Naive thymus-derived CD4-positive, alpha-beta T cell (primary cell): ENCODE data around the gene L2HGDH. TPM values are rescaled to one million over a fixed set of nuclear protein-coding genes. Genes with fewer than 3 reads are reported as not detected.
A peak's percentile ranks its signal among the peaks of the same experiment; 100 is the strongest.

Source experiments
- ATAC-seq: fragments of 150-1000 bp; cut with Tn5 transposase; 2 replicates; pipeline ENCODE4 v1.10.0; 2021; ENCODE audit warnings: mild to moderate bottlenecking, moderate library complexity
- CTCF ChIA-PET: fragments of 350-600 bp; sonication (Branson Sonifier 250); formaldehyde crosslinking; loops from one replicate; lab custom pipeline; 2021; ENCODE audit warnings: antibody characterized with exemption; lab: Charles Lee
- POLR2A ChIA-PET: fragments of 350-600 bp; sonication (Branson Sonifier 250); formaldehyde crosslinking; loops from one replicate; lab custom pipeline; 2021; ENCODE audit warnings: antibody characterized with exemption, inconsistent platforms; lab: Charles Lee
- DNase-seq, 9 donors: peaks; one replicate each; pipeline versions ENCODE4 v3.0.0 to v3.0.0-alpha.2; 2020 to 2022; ENCODE audit warnings: mixed read lengths in 1 of 9
- H3K27ac ChIP-seq: one replicate; pipeline ENCODE4 v1.7.0; 2013; ENCODE audit warnings: mild to moderate bottlenecking, low read depth, low read length, moderate library complexity
- H3K27me3 ChIP-seq, 2 donors: one replicate each; pipeline ENCODE4 v1.7.0; 2013; ENCODE audit warnings: low read length in 2 of 2, mild to moderate bottlenecking in 2 of 2, moderate library complexity in 2 of 2; ENCODE audit not compliant: control insufficient read depth in 2 of 2, insufficient read depth in 2 of 2
- H3K36me3 ChIP-seq, 3 experiments: 1 replicate in 2 of 3; 2 replicates in 1 of 3; pipeline ENCODE4 v1.7.0; 2013; ENCODE audit warnings: low read length in 3 of 3, mild to moderate bottlenecking in 3 of 3, moderate library complexity in 1 of 3; ENCODE audit not compliant: insufficient read depth in 3 of 3, control insufficient read depth in 2 of 3
- H3K4me1 ChIP-seq, 2 donors: one replicate each; pipeline ENCODE4 v1.7.0; 2013; ENCODE audit warnings: low read length in 2 of 2, mild to moderate bottlenecking in 2 of 2, moderate library complexity in 1 of 2; ENCODE audit not compliant: control insufficient read depth in 2 of 2, insufficient read depth in 2 of 2
- H3K4me3 ChIP-seq: 2 replicates; pipeline ENCODE4 v1.7.0; 2013; ENCODE audit warnings: mild to moderate bottlenecking, low read length
- H3K9me3 ChIP-seq, 3 experiments: 1 replicate in 2 of 3; 2 replicates in 1 of 3; pipeline ENCODE4 v1.7.0; 2013; ENCODE audit warnings: low read length in 3 of 3; ENCODE audit not compliant: control insufficient read depth in 2 of 3
- H3K27ac Mint-ChIP-seq, 9 donors: one replicate each; pipeline ENCODE4 v1.8.0; 2020 to 2022; ENCODE audit warnings: mixed read lengths in 9 of 9, mild to moderate bottlenecking in 8 of 9, moderate library complexity in 5 of 9, inconsistent platforms in 2 of 9
- H3K27me3 Mint-ChIP-seq, 5 donors: one replicate each; pipeline ENCODE4 v1.8.0; 2021 to 2022; ENCODE audit warnings: mixed read lengths in 5 of 5, mild to moderate bottlenecking in 1 of 5
- H3K36me3 Mint-ChIP-seq, 5 donors: one replicate each; pipeline ENCODE4 v1.8.0; 2020 to 2022; ENCODE audit warnings: mixed read lengths in 5 of 5, mild to moderate bottlenecking in 3 of 5, inconsistent platforms in 1 of 5
- H3K4me1 Mint-ChIP-seq, 7 donors: one replicate each; pipeline ENCODE4 v1.8.0; 2020 to 2022; ENCODE audit warnings: mixed read lengths in 7 of 7, mild to moderate bottlenecking in 3 of 7, inconsistent platforms in 1 of 7
- H3K4me3 Mint-ChIP-seq, 10 donors: one replicate each; pipeline ENCODE4 v1.8.0; 2020 to 2022; ENCODE audit warnings: mild to moderate bottlenecking in 10 of 10, mixed read lengths in 10 of 10, moderate library complexity in 6 of 10, inconsistent platforms in 2 of 10
- H3K9me3 Mint-ChIP-seq, 11 donors: one replicate each; pipeline ENCODE4 v1.8.0; 2020 to 2022; ENCODE audit warnings: mixed read lengths in 11 of 11, mild to moderate bottlenecking in 4 of 11, inconsistent platforms in 1 of 11, moderate library complexity in 1 of 11
- intact Hi-C, 2 donors: fragments of 100-400 bp; cut with micrococcal nuclease; formaldehyde crosslinking; loops; one replicate each; pipeline ENCODE4 v1.15.1; 2023
- polyA plus RNA-seq, 2 donors: library from polyadenylated mRNA; unstranded; fragments of 300-500 nt; fragmentation: Illumina TruSeq; gene quantifications; one replicate each; pipeline ENCODE4 v1.2.3, GENCODE V29; 2021
- total RNA-seq, 6 experiments: library from RNA in 5 of 6; stranded (reverse) in 5 of 6; gene quantifications; 1 replicate in 5 of 6; 2 replicates in 1 of 6; pipeline ENCODE4 v1.2.3 and lab custom pipeline; 2021 to 2026

Gene L2HGDH
- total and polyA plus RNA-seq, 7 experiments from 2014 or later: 3.0 to 10.1 (median 4.8) TPM

DNA sequence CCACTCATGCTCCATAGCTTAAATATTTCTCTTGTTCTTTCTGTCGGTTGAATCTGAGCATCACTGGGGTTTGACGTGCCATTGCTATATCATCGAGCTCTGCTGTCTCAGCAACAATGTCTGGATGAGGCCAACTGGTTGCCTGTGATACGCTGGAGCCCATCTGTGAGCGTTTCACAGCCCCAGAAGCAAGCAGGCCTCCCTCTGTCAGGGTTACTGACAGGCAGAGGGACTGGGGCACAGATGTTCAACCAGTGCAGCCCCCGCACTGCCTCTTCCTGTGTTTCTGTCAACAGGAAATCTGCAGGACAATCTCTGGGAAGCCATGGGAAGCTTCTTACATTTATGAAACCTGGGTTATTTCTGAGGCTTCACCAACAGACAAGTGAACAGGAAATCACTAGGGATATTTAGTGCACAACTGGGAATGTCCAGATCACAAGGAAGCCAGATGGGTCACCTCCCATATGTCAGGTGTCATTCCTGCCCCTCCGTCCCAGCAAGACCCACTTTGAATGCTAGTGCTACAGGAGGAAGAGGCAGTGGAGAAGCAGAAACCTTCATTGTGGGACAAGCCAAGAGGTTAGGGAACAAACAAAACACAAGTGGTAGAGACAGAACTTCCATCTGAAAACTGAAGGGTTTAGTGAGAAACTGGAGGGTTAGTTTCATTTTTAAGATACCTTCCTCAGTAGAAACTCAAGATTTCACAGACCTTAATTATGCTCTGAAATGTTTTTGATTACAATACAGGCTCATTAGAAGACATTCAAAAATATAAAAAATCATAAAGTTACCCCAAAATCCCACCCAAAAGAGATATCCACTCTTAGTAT lies 24.2 kb upstream of the L2HGDH start:
- intact Hi-C loops: no loop called here
- ChIA-PET CTCF (interaction anchor here (0.7 to 1.1 kb wide), 4 partner anchors 9 to 823 kb away, joined by 3 to 5 read pairs (median 4); no protein-coding TSS in a partner anchor), POLR2A (interaction anchor here (0.7 kb wide), 1 partner anchor 20 kb away, joined by 3 read pairs; no protein-coding TSS in a partner anchor)
- Mint-ChIP-seq H3K27ac (peak overlapping the region; percentile 17 to 91 (median 72)), H3K9me3 (no peaks in the 10 kb centered on the region), H3K36me3 (peaks cover 4 to 19% (median 9%) of the 10 kb centered on the region in 5 donors), H3K4me3 (peak overlapping the region; percentile 50 to 73 (median 62)), H3K4me1 (peaks cover 10 to 19% (median 14%) of the 10 kb centered on the region in 7 donors), H3K27me3 (no peaks in the 10 kb centered on the region)
- Histone ChIP-seq H3K4me1 (peaks cover 0 to 11% of the 10 kb centered on the region in 2 donors), H3K36me3 (peaks cover 0 to 19% (median 0%) of the 10 kb centered on the region in 3 experiments), H3K4me3 (no peak overlapping the region), H3K27me3 (no peaks in the 10 kb centered on the region), H3K9me3 (no peaks in the 10 kb centered on the region), H3K27ac (no peak overlapping the region)
- ATAC-seq (peak; percentile 42), DNase-seq (no peak)

DNA sequence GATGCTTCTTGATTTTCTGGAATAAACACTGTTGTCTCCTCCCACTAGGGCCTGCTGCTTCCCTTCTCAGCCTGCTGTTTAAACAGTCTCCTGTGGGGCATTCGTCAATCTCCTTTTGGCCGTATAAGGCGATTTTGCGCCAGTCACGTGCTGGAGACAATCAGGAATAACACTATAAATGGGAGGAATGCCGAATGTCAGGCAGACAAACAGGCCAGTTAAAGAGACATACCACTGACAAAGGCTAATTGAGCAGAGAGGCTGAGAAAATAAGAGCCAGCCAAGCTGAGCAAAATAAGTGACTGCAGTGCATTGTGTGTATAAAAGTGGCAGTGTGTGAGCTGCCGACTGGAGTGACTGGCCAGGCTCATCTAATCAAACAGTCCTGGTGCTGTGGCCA lies 23.4 kb upstream of the L2HGDH start:
- Histone ChIP-seq H3K36me3 (peaks cover 0 to 22% (median 0%) of the 10 kb centered on the region in 3 experiments), H3K9me3 (no peaks in the 10 kb centered on the region), H3K4me3 (no peak overlapping the region), H3K27ac (no peak overlapping the region), H3K27me3 (no peaks in the 10 kb centered on the region), H3K4me1 (peaks cover 0 to 11% of the 10 kb centered on the region in 2 donors)
- no peaks in the 10 kb centered on the region for H3K27me3 Mint-ChIP-seq
- ATAC-seq: no peak
- H3K27ac Mint-ChIP-seq: peak overlapping the region in 8 of 9 donors; percentile 17 to 81 (median 70)
- intact Hi-C loops: no loop called here
- peak overlapping the region in 4 of 10 donors; percentile 24 to 59 (median 51) for H3K4me3 Mint-ChIP-seq
- ChIA-PET POLR2A (interaction anchor here (0.7 kb wide), 1 partner anchor 21 kb away, joined by 3 read pairs; no protein-coding TSS in a partner anchor), CTCF (interaction anchor here (0.7 to 1.1 kb wide), 4 partner anchors 8 to 409 kb away, joined by 3 read pairs; no protein-coding TSS in a partner anchor)
- H3K36me3 Mint-ChIP-seq: peaks cover 4 to 16% (median 9%) of the 10 kb centered on the region in 5 donors
- H3K4me1 Mint-ChIP-seq: peaks cover 10 to 19% (median 14%) of the 10 kb centered on the region in 7 donors
- no peak for DNase-seq
- H3K9me3 Mint-ChIP-seq: no peaks in the 10 kb centered on the region

DNA sequence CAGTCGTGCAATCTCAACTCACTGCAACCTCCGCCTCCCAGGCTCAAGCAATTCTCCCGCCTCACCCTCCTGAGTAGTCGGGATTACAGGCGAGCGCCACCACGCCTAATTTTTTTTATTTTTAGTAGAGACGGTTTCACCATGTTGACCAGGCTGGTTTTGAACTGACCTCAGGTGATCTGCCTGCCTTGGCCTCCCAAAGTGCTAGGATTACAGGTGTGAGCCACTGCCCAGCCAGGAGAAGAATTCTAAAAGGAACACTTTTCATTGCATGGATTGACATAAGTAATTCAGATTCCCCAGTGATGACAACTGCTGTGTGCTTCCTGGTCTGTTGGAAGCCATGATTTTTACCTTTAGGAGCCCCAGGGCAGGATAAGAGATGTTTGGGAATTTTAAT lies 22.2 kb upstream of the L2HGDH start:
- no peaks in the 10 kb centered on the region for H3K9me3 Mint-ChIP-seq
- peaks cover 10 to 19% (median 14%) of the 10 kb centered on the region in 7 donors for H3K4me1 Mint-ChIP-seq
- Histone ChIP-seq H3K27me3 (no peaks in the 10 kb centered on the region), H3K4me3 (no peak overlapping the region), H3K27ac (no peak overlapping the region), H3K9me3 (no peaks in the 10 kb centered on the region), H3K36me3 (peaks cover 0 to 20% (median 5%) of the 10 kb centered on the region in 3 experiments), H3K4me1 (peaks cover 0 to 11% of the 10 kb centered on the region in 2 donors)
- intact Hi-C loops: no loop called here
- CTCF ChIA-PET: interaction anchor here (0.5 to 1.4 kb wide), 3 partner anchors 22 to 220 kb away, joined by 3 to 5 read pairs (median 4); partner anchors contain the start of genes DMAC2L and L2HGDH
- no peak overlapping the region for H3K4me3 Mint-ChIP-seq
- peaks cover 4 to 18% (median 9%) of the 10 kb centered on the region in 5 donors for H3K36me3 Mint-ChIP-seq
- no peak for ATAC-seq
- POLR2A ChIA-PET: interaction anchor here (0.7 kb wide), 1 partner anchor 20 kb away, joined by 3 read pairs; no protein-coding TSS in a partner anchor
- no peaks in the 10 kb centered on the region for H3K27me3 Mint-ChIP-seq
- peak overlapping the region in 1 of 9 donors; percentile 41 for H3K27ac Mint-ChIP-seq
- DNase-seq: no peak

DNA sequence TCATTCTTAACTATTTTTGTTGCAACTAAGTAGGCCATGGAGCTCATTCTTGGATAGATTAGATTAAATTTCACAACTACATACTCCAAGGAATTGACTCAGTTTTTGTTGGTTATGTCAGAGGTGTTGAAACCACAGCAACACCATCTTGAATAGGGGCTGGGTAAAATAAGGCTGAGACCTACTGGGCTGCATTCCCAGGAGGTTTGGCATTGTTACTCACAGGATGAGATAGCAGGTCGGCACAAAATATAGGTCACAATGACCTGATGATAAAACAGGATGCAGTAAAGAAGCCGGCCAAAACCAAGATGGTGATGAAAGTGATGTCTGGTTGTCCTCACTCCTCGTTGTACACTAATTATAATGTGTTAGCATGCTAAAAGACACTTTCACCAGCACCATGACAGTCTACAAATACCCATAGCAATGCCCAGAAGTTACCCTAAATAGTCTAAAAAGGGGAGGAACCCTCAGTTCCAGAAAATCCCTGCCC lies 21.0 kb upstream of the L2HGDH start:
- H3K4me1 Mint-ChIP-seq: peaks cover 10 to 19% (median 14%) of the 10 kb centered on the region in 7 donors

DNA sequence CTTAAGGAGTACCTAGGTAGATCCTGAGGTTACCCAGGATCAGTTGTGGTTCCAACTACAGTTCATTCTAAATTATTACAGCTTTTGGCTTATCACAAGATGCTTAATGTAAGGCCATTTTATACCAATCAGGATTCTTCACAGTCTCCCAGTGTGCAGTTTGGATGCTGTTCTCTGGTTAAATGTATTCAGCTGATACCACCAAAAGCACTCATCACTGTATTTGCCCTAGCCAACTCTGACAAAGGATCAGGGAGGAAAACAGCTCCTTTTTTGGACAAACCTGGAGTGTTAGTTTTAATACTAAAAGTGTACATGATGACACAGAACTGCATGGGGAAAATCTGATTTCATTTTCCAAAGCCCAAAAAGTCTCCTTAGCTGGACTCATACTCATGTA lies 19.6 kb upstream of the L2HGDH start:
- H3K4me1 Mint-ChIP-seq: peaks cover 9 to 18% (median 14%) of the 10 kb centered on the region in 7 donors
- intact Hi-C loops: no loop called here
- H3K36me3 Mint-ChIP-seq: peaks cover 0 to 20% (median 10%) of the 10 kb centered on the region in 5 donors
- DNase-seq (no peak), ATAC-seq (no peak)
- H3K27ac Mint-ChIP-seq: peak overlapping the region in 2 of 9 donors; percentile 24 to 51
- no peaks in the 10 kb centered on the region for H3K9me3 Mint-ChIP-seq
- Histone ChIP-seq H3K9me3 (no peaks in the 10 kb centered on the region), H3K4me1 (peaks cover 0 to 11% of the 10 kb centered on the region in 2 donors), H3K4me3 (no peak overlapping the region), H3K36me3 (peaks cover 5 to 28% (median 6%) of the 10 kb centered on the region in 3 experiments), H3K27ac (no peak overlapping the region), H3K27me3 (no peaks in the 10 kb centered on the region)
- H3K4me3 Mint-ChIP-seq: no peak overlapping the region
- ChIA-PET CTCF (interaction anchor here (0.6 to 1.5 kb wide), 2 partner anchors 10 to 81 kb away, joined by 3 to 7 read pairs; no protein-coding TSS in a partner anchor), POLR2A (interaction anchor here (0.6 kb wide), 1 partner anchor 29 kb away, joined by 4 read pairs; no protein-coding TSS in a partner anchor)
- no peaks in the 10 kb centered on the region for H3K27me3 Mint-ChIP-seq

More for the DNA sequence above, 21.0 kb upstream of the L2HGDH start:
- H3K4me3 Mint-ChIP-seq: no peak overlapping the region
- no peaks in the 10 kb centered on the region for H3K9me3 ChIP-seq
- ChIA-PET POLR2A (interaction anchor here (0.7 kb wide), 2 partner anchors 11 to 26 kb away, joined by 3 to 4 read pairs; no protein-coding TSS in a partner anchor), CTCF (interaction anchor here (1.2 to 1.4 kb wide), 2 partner anchors 9 to 20 kb away, joined by 5 to 8 read pairs; partner anchors contain the start of genes DMAC2L and L2HGDH)
- H3K27ac ChIP-seq: no peak overlapping the region
- peaks cover 0 to 20% (median 9%) of the 10 kb centered on the region in 5 donors for H3K36me3 Mint-ChIP-seq
- DNase-seq: no peak
- H3K27ac Mint-ChIP-seq: peak overlapping the region in 2 of 9 donors; percentile 41 to 46
- no peak overlapping the region for H3K4me3 ChIP-seq
- no peaks in the 10 kb centered on the region for H3K27me3 ChIP-seq
- peaks cover 0 to 11% of the 10 kb centered on the region in 2 donors for H3K4me1 ChIP-seq
- H3K9me3 Mint-ChIP-seq: no peaks in the 10 kb centered on the region
- H3K27me3 Mint-ChIP-seq: no peaks in the 10 kb centered on the region
- no peak for ATAC-seq
- peaks cover 3 to 18% (median 5%) of the 10 kb centered on the region in 3 experiments for H3K36me3 ChIP-seq
- intact Hi-C loops: no loop called here
